HG02642 (cell line): Measurements from ENCODE around the gene PHF10.
"Not testable (repeated sequence)": the region's sequence is repeated elsewhere in the genome, so short reads cannot be mapped to it uniquely, and the experiment has no call there.

Experiments used
- ATAC-seq: cut with Tn5 transposase; IDR thresholded peaks from one replicate; pipeline ENCODE4 v1.9.1; 2021; ENCODE audit warnings: mild to moderate bottlenecking; ENCODE audit not compliant: unreplicated experiment, poor library complexity

The PHF10 gene

GRCh38 chr6:169724494-169725124, at the start of gene PHF10:
PHF10 (minus strand) TSS chr6:169724500; CDS start chr6:169723931, 569 bp downstream.
- ATAC-seq: peak; percentile 54

GRCh38 chr6:169766921-169767736, 42.8 kb upstream of the PHF10 start:
- ATAC-seq: no peak

GRCh38 chr6:169766232-169766631, 41.9 kb upstream of the PHF10 start:
- no peak for ATAC-seq

- not testable (repeated sequence) for ATAC-seq
Observed at GRCh38 chr6:169765789-169766188, 41.5 kb upstream of the PHF10 start.

GRCh38 chr6:169763881-169764280, 39.6 kb upstream of the PHF10 start:
- ATAC-seq: no peak

- ATAC-seq: no peak
Observed at GRCh38 chr6:169763308-169763707, 39.0 kb upstream of the PHF10 start.

GRCh38 chr6:169755162-169755561, 30.9 kb upstream of the PHF10 start:
- no peak for ATAC-seq

- ATAC-seq: no peak
Observed at GRCh38 chr6:169752074-169752623, 27.8 kb upstream of the PHF10 start.

- peak; percentile 96 for ATAC-seq
Observed at GRCh38 chr6:169751242-169752073, 27.2 kb upstream of the PHF10 start, which contains the start of the genes DYNLT2 and ERMARD. DYNLT2 (minus strand) TSS chr6:169751572; CDS start chr6:169751458, 114 bp downstream. ERMARD (plus strand) TSS chr6:169751622; CDS start chr6:169751658, 36 bp downstream.

- ATAC-seq: no peak
Observed at GRCh38 chr6:169746556-169746955, 22.3 kb upstream of the PHF10 start.

GRCh38 chr6:169745405-169745804, 21.1 kb upstream of the PHF10 start:
- no peak for ATAC-seq

- no peak for ATAC-seq
Observed at GRCh38 chr6:169741344-169741743, 17.0 kb upstream of the PHF10 start.

GRCh38 chr6:169738976-169739529, 14.8 kb upstream of the PHF10 start:
- no peak for ATAC-seq

- ATAC-seq: no peak
Observed at GRCh38 chr6:169738204-169738975, 14.1 kb upstream of the PHF10 start.

- ATAC-seq: no peak
Observed at GRCh38 chr6:169729961-169730360, 5.7 kb upstream of the PHF10 start.

GRCh38 chr6:169726963-169727362, 2.7 kb upstream of the PHF10 start:
- ATAC-seq: no peak

GRCh38 chr6:169726049-169726400, 1.7 kb upstream of the PHF10 start:
- ATAC-seq: no peak

GRCh38 chr6:169725125-169726048, 1.1 kb upstream of the PHF10 start:
- no peak for ATAC-seq
